Lower leg skin (tissue), 4 donors: Measurements from ENCODE around the gene SMOC2. TPM values are rescaled to one million over a fixed set of nuclear protein-coding genes. Genes with fewer than 3 reads are reported as not detected.
"Not testable (repeated sequence)": the region's sequence is repeated elsewhere in the genome, so short reads cannot be mapped to it uniquely, and the experiment has no call there.

Experiments
- DNase-seq, 2 donors: peaks; one replicate each; pipeline ENCODE4 v3.0.0-alpha.2; 2019; ENCODE audit warnings: low spot score in 2 of 2
- H3K4me3 ChIP-seq: fragments of 200-600 bp; sonication (generic); 2 replicates; pipeline ENCODE4 v1.5.1; 2017; ENCODE audit warnings: mild to moderate bottlenecking, low read depth; ENCODE audit not compliant: poor library complexity, severe bottlenecking
- POLR2A ChIP-seq, 2 donors: fragments of 450-650 bp; IDR thresholded peaks; one replicate each; pipeline ENCODE4 v1.6.1; 2016 to 2017; ENCODE audit warnings: antibody characterized with exemption in 2 of 2, mild to moderate bottlenecking in 1 of 2, moderate library complexity in 1 of 2
- WGBS, 2 donors: methylation state at CpG; one replicate each; pipeline ENCODE4 v1.1.5; 2018; 5-methylcytosine and 5-hydroxymethylcytosine counted together
- intact Hi-C: fragments of 100-400 bp; cut with DNase I; formaldehyde crosslinking; loops from one replicate; pipeline ENCODE4 v1.15.0; 2023; ENCODE audit warnings: low total_unique reads
- total RNA-seq, 4 donors: library from RNA; depleted of rRNA; stranded (reverse); fragments of >200 nt; gene quantifications; one replicate each; pipeline ENCODE4 v1.1.0, GENCODE V29; 2016
- TF ChIP-seq, protein P1 (sequence below), 3 donors: fragments of 450-650 bp; IDR thresholded peaks; one replicate each; pipeline ENCODE4 v1.5.1; 2016; ENCODE audit warnings: antibody characterized with exemption in 3 of 3, mild to moderate bottlenecking in 3 of 3, moderate library complexity in 2 of 3

Gene SMOC2
- total RNA-seq, 4 donors from 2014 or later, result 12.5 to 26.1 (median 13.0) TPM

DNA sequence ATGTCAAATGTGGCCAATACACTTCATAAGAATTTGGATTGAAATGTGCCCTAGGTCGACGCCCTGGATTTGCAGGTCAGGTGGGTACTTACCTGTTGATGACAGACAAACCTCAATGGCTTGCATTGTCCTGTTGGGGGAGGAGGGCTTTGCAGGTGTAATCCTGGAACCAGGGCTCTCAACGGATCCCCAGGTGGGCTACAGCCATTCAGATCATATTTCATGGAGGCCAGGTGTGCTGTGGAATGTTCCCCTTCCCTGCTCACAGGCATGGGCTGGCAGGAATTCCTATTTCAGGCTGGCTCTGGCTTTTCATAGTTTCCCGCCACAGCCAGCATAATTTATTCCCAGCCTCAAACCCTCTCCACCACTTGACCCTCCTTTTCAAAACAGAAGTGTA, 254.7 kb downstream of the SMOC2 start:
- intact Hi-C loops, result no loop called here
- DNase-seq, result no peak
- WGBS, 2 donors, result 73 to 78% methylated on average over 4 of the region's 4 CpGs
- H3K4me3 ChIP-seq, result no peak overlapping the region
- TF ChIP-seq POLR2A (IDR thresholded peaks at IDR 0.05), result no peak
- TF ChIP-seq, protein P1, sequence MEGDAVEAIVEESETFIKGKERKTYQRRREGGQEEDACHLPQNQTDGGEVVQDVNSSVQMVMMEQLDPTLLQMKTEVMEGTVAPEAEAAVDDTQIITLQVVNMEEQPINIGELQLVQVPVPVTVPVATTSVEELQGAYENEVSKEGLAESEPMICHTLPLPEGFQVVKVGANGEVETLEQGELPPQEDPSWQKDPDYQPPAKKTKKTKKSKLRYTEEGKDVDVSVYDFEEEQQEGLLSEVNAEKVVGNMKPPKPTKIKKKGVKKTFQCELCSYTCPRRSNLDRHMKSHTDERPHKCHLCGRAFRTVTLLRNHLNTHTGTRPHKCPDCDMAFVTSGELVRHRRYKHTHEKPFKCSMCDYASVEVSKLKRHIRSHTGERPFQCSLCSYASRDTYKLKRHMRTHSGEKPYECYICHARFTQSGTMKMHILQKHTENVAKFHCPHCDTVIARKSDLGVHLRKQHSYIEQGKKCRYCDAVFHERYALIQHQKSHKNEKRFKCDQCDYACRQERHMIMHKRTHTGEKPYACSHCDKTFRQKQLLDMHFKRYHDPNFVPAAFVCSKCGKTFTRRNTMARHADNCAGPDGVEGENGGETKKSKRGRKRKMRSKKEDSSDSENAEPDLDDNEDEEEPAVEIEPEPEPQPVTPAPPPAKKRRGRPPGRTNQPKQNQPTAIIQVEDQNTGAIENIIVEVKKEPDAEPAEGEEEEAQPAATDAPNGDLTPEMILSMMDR (IDR thresholded peaks at IDR 0.05), result no peak

DNA sequence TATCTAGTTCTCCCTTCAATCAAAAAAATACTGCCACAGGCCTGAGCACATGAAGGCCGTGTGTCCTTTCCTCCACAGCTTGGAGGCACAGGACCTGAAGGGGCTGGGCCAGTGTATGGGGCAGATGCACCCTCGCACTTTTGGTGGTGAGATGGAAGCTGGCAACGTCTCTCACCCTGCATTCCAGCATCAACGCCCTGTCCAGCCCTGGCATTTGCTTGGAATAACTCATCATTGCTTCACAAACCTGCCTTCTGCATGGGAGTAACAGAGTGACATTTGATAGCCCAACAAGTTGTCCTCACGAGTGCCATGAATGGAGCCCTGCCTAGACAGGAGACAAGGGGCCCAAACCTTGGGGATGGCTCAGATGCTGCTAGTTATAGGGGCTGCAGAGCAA, 257.9 kb downstream of the SMOC2 start:
- peak in 1 of 2 donors; percentile 72 for DNase-seq
- intact Hi-C loops, result no loop called here
- WGBS, 2 donors, result 79 to 86% methylated on average over 5 of the region's 5 CpGs
- no peak overlapping the region for H3K4me3 ChIP-seq
- TF ChIP-seq POLR2A (IDR thresholded peaks at IDR 0.05), result no peak
- TF ChIP-seq, protein P1 (IDR thresholded peaks at IDR 0.05), result no peak

DNA sequence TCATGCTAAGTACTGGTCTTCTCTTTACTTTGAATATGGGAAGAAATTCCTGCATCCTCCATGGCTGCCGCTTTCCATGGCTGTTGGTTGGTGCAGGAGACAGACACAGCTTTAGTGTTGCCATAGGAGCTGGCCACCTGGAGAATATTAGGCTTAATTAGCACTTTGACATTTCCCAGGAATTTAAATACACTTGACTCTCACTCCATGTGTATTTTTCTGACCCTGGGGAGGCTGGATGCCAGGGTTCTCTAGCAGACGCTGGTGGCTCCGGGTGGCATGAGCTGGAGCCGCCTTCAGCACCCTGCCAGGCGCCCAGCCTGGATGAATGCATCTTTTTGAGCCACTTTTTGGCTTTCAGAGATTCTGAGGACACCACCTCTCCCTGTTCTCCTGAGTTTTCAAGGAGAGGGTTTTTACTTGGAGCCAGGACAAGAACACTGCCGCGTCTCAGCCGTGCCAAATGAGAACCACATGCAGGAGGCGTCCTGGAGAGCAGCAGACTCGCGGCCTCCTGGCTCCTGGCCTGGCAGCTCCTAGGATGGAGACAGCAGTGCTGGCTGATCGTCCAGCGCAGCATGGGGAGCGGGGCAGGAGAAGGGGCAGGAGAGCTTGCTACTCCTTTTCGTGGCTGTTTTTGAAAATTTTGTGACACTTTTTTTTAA, 258.8 kb downstream of the SMOC2 start:
- WGBS, 2 donors, result 42 to 51% methylated on average over 15 of the region's 15 CpGs
- TF ChIP-seq, protein P1 (IDR thresholded peaks at IDR 0.05), result no peak
- no peak for TF ChIP-seq POLR2A (IDR thresholded peaks at IDR 0.05)
- intact Hi-C loops, result no loop called here

DNA sequence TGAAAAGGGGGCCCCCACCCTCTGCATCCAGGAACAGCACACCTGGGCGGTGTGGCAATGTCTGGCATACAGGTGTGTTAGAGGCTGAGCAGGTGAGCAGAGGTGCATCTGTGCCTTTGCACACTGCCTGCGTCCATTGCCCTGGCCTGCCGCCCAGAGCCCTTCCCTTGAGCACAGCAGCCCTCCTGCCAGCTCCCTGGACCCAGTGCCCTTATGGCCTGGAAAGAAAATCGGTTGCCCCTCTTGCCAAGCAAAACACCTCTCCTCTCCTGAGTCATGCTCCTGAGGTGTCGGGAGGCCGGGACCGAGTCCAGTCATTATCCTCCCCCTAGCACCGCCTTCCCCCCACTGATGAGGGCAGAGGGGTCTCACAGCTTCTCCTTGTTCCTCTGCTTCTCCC, 259.9 kb downstream of the SMOC2 start:
- intact Hi-C loops, result no loop called here
- TF ChIP-seq, protein P1 (IDR thresholded peaks at IDR 0.05), result no peak
- no peak for TF ChIP-seq POLR2A (IDR thresholded peaks at IDR 0.05)
- no peak for DNase-seq
- WGBS, 2 donors, result 90 to 100% methylated on average over 8 of the region's 8 CpGs
- no peak overlapping the region for H3K4me3 ChIP-seq

More for the DNA sequence above, 258.8 kb downstream of the SMOC2 start:
- no peak overlapping the region for H3K4me3 ChIP-seq
- peak in 1 of 2 donors; percentile 86 for DNase-seq

DNA sequence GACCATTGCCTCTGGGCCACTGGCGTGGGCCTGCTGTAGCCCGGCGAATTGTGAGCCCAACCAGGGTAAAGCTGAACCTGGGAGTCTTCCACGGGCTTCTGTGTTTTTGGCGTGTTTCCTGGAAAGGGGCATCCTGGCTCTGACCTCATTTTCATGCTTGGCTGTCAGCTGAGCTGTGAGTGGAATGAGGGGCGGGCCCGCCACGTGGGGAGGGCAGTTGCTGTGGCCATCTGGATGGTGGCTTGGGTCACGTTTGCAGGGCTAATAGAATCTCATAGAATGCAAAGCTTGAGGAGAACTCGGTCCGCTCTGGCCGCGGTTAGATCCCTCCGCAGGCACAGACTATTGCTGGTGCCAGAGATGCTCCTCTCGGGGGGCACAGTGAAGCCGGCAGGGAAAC, 263.0 kb downstream of the SMOC2 start:
- DNase-seq, result no peak
- WGBS, 2 donors, result 61 to 63% methylated on average over 14 to 16 of the region's 16 CpGs
- intact Hi-C loops, result no loop called here
- no peak for TF ChIP-seq POLR2A (IDR thresholded peaks at IDR 0.05)
- TF ChIP-seq, protein P1 (IDR thresholded peaks at IDR 0.05), result no peak
- no peak overlapping the region for H3K4me3 ChIP-seq

DNA sequence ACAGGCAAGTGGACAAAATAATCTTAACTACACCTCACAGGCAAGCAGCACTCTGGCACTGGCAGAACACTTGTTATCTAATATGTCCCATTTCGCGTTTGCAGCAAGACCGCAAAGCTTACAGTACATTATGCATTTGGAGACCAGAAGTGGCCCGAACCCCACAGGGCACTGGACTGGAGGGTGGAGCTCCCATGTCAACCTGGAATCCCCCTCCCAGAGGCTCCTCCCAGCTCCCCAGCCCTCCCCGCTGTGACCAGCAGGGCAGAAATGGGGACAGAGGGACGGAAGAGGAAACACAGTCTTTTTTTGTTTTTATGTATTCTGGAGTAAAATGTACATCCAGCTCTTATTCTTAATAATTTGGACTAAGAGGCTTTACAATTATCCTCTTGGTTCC, 263.7 kb downstream of the SMOC2 start:
- 78 to 83% methylated on average over 6 of the region's 6 CpGs for WGBS, 2 donors
- H3K4me3 ChIP-seq, result no peak overlapping the region
- DNase-seq, result no peak
- intact Hi-C loops, result no loop called here
- TF ChIP-seq, protein P1 (IDR thresholded peaks at IDR 0.05), result no peak
- no peak for TF ChIP-seq POLR2A (IDR thresholded peaks at IDR 0.05)

DNA sequence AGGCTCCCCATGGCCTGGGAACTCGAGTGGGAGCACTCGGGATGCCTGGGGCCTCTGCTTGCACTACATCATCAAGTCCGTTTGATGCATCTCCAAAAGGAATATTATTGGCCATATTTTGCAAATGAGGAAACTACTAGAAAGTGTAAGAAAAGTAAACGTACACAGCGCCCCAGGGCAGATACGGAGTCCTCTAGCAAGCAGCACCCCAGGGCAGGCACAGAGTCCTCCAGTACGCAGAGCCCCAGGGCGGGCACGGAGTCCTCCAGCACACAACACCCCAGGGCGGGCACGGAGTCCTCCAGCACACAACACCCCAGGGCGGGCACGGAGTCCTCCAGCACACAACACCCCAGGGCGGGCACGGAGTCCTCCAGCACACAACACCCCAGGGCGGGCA, 264.3 kb downstream of the SMOC2 start:
- intact Hi-C loops, H3K4me3 ChIP-seq: not testable (repeated sequence)
- WGBS, 2 donors, result 85 to 90% methylated on average over 9 to 11 of the region's 16 CpGs
- peak in 1 of 2 donors; percentile 57 for DNase-seq
